Parathyroid adenoma (tissue), 2 donors: Measurements from ENCODE around the gene LYZL6.

Experiments
- H2AFZ ChIP-seq: fragments of 300-600 bp; sonication (generic); one replicate; pipeline ENCODE4 v1.7.0; 2017; ENCODE audit warnings: antibody characterized with exemption, mild to moderate bottlenecking
- H3K27ac ChIP-seq: fragments of 300-600 bp; sonication (generic); one replicate; pipeline ENCODE4 v1.7.0; 2017
- H3K27me3 ChIP-seq: fragments of 300-600 bp; sonication (generic); one replicate; pipeline ENCODE4 v1.7.0; 2017; ENCODE audit warnings: low read length; ENCODE audit not compliant: control insufficient read depth, insufficient read depth
- H3K36me3 ChIP-seq: fragments of 300-600 bp; sonication (generic); one replicate; pipeline ENCODE4 v1.7.0; 2017; ENCODE audit warnings: low read length; ENCODE audit not compliant: control insufficient read depth, insufficient read depth
- H3K4me1 ChIP-seq: fragments of 300-600 bp; sonication (generic); one replicate; pipeline ENCODE4 v1.7.0; 2017; ENCODE audit warnings: control low read depth
- H3K4me2 ChIP-seq: fragments of 300-600 bp; sonication (generic); one replicate; pipeline ENCODE4 v1.7.0; 2017; ENCODE audit warnings: low read length
- H3K4me3 ChIP-seq: fragments of 300-600 bp; sonication (generic); one replicate; pipeline ENCODE4 v1.7.0; 2017; ENCODE audit warnings: low read depth, low read length
- H3K79me2 ChIP-seq: fragments of 300-600 bp; sonication (generic); one replicate; pipeline ENCODE4 v1.7.0; 2017; ENCODE audit warnings: control low read depth
- H3K9ac ChIP-seq: fragments of 300-600 bp; sonication (generic); one replicate; pipeline ENCODE4 v1.7.0; 2017; ENCODE audit warnings: mild to moderate bottlenecking
- H3K9me3 ChIP-seq: fragments of 300-600 bp; sonication (generic); one replicate; pipeline ENCODE4 v1.7.0; 2017; ENCODE audit warnings: low read length; ENCODE audit not compliant: control insufficient read depth
- CTCF ChIP-seq: fragments of 300-600 bp; sonication (generic); IDR thresholded peaks from one replicate; pipeline ENCODE4 v1.7.0; 2017; ENCODE audit warnings: antibody characterized with exemption, mild to moderate bottlenecking
- donor health status: primary hyperparathyroidism.

The LYZL6 gene

GRCh38 chr17:35973333-35974260 lies 30.1 kb upstream of the LYZL6 start:
- Histone ChIP-seq H3K4me2 (no peak overlapping the region), H3K4me1 (peaks cover 2% of the 10 kb centered on the region), H3K79me2 (no peaks in the 10 kb centered on the region), H3K9me3 (no peaks in the 10 kb centered on the region), H2AFZ (no peak overlapping the region), H3K9ac (no peak overlapping the region), H3K36me3 (no peaks in the 10 kb centered on the region), H3K4me3 (no peak overlapping the region), H3K27me3 (no peaks in the 10 kb centered on the region), H3K27ac (no peak overlapping the region)
- no peak for TF ChIP-seq CTCF

GRCh38 chr17:35972945-35973332 lies 29.4 kb upstream of the LYZL6 start:
- no peak overlapping the region for H3K4me2 ChIP-seq
- H2AFZ ChIP-seq = no peak overlapping the region
- H3K27me3 ChIP-seq = no peaks in the 10 kb centered on the region
- H3K4me1 ChIP-seq = peaks cover 2% of the 10 kb centered on the region
- no peaks in the 10 kb centered on the region for H3K9me3 ChIP-seq
- H3K36me3 ChIP-seq = no peaks in the 10 kb centered on the region
- no peak overlapping the region for H3K9ac ChIP-seq
- H3K27ac ChIP-seq = peak overlapping the region; percentile 8
- no peaks in the 10 kb centered on the region for H3K79me2 ChIP-seq
- no peak overlapping the region for H3K4me3 ChIP-seq
- TF ChIP-seq CTCF = no peak

GRCh38 chr17:35972535-35972934 lies 29.0 kb upstream of the LYZL6 start:
- H3K9ac ChIP-seq = no peak overlapping the region
- H3K4me1 ChIP-seq = peaks cover 2% of the 10 kb centered on the region
- H3K36me3 ChIP-seq = no peaks in the 10 kb centered on the region
- no peaks in the 10 kb centered on the region for H3K79me2 ChIP-seq
- no peaks in the 10 kb centered on the region for H3K27me3 ChIP-seq
- H2AFZ ChIP-seq = no peak overlapping the region
- no peak overlapping the region for H3K4me2 ChIP-seq
- H3K9me3 ChIP-seq = no peaks in the 10 kb centered on the region
- peak overlapping the region; percentile 8 for H3K27ac ChIP-seq
- no peak overlapping the region for H3K4me3 ChIP-seq
- TF ChIP-seq CTCF = no peak

- no peak for TF ChIP-seq CTCF
- Histone ChIP-seq H3K9ac (no peak overlapping the region), H3K4me2 (no peak overlapping the region), H3K79me2 (no peaks in the 10 kb centered on the region), H3K4me1 (peaks cover 2% of the 10 kb centered on the region), H3K27ac (no peak overlapping the region), H3K27me3 (no peaks in the 10 kb centered on the region), H3K9me3 (no peaks in the 10 kb centered on the region), H2AFZ (no peak overlapping the region), H3K36me3 (no peaks in the 10 kb centered on the region), H3K4me3 (no peak overlapping the region)
Observed at GRCh38 chr17:35972066-35972465, 28.6 kb upstream of the LYZL6 start.
